Measurements from ENCODE around the gene NIM1K.
"Not testable (repeated sequence)": the region's sequence is repeated elsewhere in the genome, so short reads cannot be mapped to it uniquely, and the experiment has no call there.

Gene NIM1K

DNA sequence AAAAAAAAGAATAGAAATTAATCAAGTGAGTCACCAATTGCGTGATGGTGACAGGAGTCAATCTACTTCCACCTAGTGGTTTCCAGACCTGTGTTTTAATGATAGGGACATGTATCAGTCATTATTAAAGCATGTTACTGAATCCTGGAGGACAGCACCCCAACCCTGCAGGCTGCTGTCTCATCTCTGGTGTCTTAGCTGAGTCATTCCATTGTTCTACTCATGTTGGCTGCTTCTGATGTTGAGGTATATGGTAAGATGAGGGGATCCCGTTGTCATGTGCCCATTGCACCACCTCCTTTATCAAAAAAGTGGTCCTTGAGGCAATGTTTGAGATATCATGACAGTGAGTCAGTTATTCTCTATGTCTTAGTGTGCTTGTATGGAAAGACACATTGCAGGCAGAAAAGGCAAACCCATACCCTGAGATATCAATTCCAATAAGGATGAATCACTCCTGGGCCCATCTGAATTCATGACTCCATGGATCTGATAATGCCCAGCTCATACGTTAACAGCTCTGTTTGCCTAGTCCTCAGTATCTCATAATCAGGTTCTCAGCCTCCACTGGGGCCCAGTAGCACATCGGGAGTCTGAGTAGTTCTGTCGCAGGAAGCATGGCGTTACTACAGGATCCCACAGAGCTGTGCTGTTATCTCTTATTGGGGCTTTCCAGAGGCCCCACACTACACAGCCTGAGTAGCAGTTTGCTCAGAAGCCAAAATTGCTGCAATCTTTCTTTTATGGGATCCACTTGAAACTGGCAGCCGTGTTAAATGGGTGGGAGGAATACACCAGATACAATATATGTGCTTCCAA lies 90.0 kb downstream of the NIM1K start:
- DNase-seq (ENCODE audit: low spot score): no peak

GRCh38 chr5:43286623-43287022 lies 94.6 kb downstream of the NIM1K start:
- DNase-seq (ENCODE audit: low spot score): no peak

DNA sequence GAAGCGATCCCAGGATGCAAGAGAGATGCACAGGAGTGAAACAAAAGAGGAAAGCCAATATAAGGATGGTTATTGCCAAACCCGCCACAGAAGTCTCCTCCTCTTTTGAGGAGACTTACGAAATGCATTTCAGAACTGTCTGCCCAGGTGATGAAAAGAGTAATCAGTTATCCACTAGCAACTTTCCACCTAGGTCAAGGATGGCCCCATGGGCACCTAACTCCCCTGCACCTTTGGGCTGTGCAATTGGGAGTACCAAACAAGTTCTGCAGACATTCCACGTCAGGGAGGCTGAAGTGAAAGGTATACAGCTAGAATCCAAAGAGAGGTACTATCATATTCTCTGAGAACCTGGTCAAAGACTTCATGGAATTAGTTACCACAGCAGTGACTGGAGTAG lies 95.5 kb downstream of the NIM1K start:
- DNase-seq (ENCODE audit: low spot score): no peak

DNA sequence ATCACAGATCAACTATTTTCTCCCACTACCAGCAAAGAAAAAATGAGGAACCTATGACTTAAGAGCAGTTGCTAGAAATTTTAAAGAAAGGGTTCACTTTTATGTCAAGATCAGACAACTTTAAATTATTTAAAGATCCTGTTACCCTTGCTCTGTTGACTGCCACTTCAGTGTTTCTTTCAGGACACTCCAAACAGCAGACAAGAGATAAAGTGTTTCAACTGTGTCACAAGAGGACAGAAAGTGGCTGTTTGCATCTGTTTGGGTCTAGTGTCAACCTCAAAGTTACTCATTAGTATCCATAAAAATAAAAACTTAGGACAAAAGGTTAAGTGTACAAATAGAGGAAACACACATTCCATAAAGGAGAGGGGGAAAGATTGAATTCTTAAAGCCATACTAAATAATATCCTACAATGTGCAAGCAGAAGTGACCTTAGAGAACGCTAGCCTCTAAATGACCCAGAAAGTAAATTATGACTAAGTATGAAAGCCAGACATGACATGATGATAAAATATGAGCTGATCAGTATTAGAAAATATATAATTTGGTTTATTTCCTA lies 96.3 kb downstream of the NIM1K start:
- DNase-seq (ENCODE audit: low spot score): no peak

- no peak for DNase-seq (ENCODE audit: low spot score)
Observed at GRCh38 chr5:43290726-43291125, 98.7 kb downstream of the NIM1K start.

- no peak for DNase-seq (ENCODE audit: low spot score)
Observed at GRCh38 chr5:43294226-43294625, 102.2 kb downstream of the NIM1K start.

- no peak for DNase-seq (ENCODE audit: low spot score)
Observed at GRCh38 chr5:43295202-43295601, 103.2 kb downstream of the NIM1K start.

- no peak for DNase-seq (ENCODE audit: low spot score)
Observed at GRCh38 chr5:43296835-43297234, 104.8 kb downstream of the NIM1K start.

DNA sequence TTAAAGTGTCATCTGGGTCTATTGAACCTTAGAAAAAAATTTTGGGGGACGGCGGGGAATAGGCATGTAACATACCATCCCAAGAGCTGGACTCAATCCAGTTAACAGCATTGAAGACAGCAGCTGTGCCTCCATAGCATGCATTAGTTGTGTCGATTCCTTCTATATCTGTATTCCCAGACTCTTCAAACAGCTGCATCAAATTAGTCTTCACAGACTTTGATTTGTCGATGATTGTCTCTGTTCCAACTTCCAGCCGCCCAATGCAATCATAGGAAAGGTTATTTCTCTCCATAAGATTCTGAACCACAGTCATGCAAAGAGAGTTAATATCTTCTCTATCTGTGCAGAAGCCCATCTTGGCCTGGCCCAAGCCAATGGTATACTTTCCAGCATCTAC lies 106.4 kb downstream of the NIM1K start:
- DNase-seq (ENCODE audit: low spot score): no peak

DNA sequence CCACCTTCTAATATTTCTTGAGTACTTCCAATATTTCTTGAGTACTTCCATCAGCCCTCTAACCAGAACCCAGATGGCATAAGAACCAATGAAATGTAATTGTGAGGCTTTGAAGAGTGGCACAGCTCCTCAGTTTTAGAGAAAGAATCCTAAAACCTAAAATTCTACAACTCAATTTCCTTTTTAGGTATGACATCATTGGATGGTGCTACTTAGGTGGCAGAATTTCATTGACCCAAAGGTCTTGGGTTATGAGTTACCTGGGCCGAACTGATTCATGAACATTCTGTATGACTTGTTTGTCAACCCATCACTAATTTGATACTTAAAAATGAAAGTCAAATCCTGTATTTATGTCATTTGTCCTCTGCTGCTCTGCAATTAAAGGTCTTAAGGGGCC lies 108.1 kb downstream of the NIM1K start:
- DNase-seq (ENCODE audit: low spot score): no peak

GRCh38 chr5:43301653-43302091 lies 109.6 kb downstream of the NIM1K start:
- DNase-seq (ENCODE audit: low spot score): no peak

DNA sequence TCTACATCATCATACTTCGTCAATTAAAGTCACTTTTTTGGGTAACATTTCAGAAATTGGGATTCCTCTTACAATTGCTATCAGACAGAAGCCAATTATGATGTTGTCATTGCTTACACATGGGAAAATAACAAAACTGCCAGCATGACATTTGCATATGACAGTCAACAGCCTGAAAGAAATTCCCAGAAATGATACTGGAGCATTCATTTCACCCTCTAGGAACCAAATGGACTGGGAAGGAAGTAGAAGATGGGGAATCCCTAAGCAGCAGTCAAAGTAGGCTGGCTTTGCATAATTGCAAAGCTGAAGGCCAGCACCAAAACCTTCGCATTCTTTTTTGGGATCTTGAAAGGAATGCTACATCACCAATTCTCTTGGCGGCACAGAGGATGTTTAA lies 110.5 kb downstream of the NIM1K start:
- DNase-seq (ENCODE audit: low spot score): no peak

- no peak for DNase-seq (ENCODE audit: low spot score)
Observed at GRCh38 chr5:43303242-43303641, 111.2 kb downstream of the NIM1K start.

- DNase-seq (ENCODE audit: low spot score): peak; percentile 14
Observed at GRCh38 chr5:43304525-43304924, 112.5 kb downstream of the NIM1K start.

GRCh38 chr5:43305948-43306565 lies 114.0 kb downstream of the NIM1K start:
- peak; percentile 64 for DNase-seq (ENCODE audit: low spot score)

GRCh38 chr5:43306954-43307353 lies 114.9 kb downstream of the NIM1K start:
- DNase-seq (ENCODE audit: low spot score): not testable (repeated sequence)

GRCh38 chr5:43309122-43309521 lies 117.1 kb downstream of the NIM1K start:
- DNase-seq (ENCODE audit: low spot score): no peak

DNA sequence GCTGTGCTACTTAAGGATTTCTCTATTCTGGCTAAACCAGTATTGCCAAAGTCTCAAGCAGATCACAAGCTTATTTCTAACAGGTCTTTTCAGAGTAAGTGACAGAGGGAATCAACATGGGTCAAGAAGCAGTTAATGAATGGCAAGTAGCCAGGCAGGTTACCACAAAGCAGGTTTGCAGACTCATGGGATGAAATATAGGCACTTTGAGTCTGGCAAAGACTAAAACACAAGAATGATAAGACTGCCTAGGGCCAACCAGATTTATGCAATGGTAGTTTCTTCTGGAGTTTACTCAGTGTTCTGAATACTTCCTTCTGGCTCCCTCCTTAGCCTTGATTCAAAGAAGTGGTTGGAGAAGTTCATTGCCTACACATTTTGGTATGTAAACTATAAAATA lies 117.6 kb downstream of the NIM1K start:
- no peak for DNase-seq (ENCODE audit: low spot score)

GRCh38 chr5:43312076-43312661 lies 120.1 kb downstream of the NIM1K start:
- DNase-seq (ENCODE audit: low spot score): no peak

DNA sequence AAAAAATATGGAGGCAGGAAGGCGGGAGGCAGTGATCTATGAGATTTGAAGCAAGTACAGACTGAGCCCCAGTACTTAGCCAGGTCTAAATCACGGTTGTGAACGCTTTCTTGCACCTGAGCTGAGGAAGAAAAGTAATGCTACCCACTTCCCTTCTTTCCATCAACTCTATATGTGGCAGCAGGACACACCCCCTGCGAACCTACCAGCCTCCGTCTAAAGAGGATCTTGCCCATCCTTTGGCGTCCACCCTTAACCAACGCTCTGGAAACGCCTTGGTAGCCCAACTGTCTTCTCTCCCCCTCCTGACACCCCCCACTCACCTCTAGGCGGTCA lies 120.6 kb downstream of the NIM1K start:
- no peak for DNase-seq (ENCODE audit: low spot score)

GRCh38 chr5:43313035-43313853 lies 121.2 kb downstream of the NIM1K start, which contains the start of gene HMGCS1:
Gene HMGCS1 (minus strand): TSS chr5:43313412. CDS start chr5:43298965, 14,447 bp downstream.
- DNase-seq (ENCODE audit: low spot score): peak; percentile 99

GRCh38 chr5:43313854-43314457 lies 121.9 kb downstream of the NIM1K start:
- no peak for DNase-seq (ENCODE audit: low spot score)
